ENCODE data around the gene MALL.
"Not testable (repeated sequence)": the region's sequence is repeated elsewhere in the genome, so short reads cannot be mapped to it uniquely, and the experiment has no call there.

DNA sequence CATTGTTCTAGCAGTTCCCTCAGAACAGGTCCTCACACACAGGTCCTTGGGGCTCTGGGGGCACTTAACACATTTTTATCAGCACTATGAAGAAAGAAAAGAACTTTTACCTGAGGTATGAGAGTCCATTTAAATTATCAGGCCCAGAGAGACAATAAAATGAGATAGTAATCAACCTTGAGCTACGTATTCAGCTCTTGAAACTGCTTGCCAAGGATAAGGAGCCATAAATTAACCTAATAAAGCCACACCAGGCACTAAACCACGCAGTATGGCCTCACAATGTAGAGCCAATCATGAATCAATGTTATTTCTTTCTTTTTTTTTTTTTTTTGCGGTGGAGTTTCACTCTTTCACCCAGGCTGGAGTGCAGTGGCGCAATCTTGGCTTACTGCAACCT, 37.5 kb downstream of the MALL start:
- TF ChIP-seq POLR2AphosphoS5, POLR2A (IDR thresholded peaks at IDR 0.05): not testable (repeated sequence)
- TF ChIP-seq, protein P1, sequence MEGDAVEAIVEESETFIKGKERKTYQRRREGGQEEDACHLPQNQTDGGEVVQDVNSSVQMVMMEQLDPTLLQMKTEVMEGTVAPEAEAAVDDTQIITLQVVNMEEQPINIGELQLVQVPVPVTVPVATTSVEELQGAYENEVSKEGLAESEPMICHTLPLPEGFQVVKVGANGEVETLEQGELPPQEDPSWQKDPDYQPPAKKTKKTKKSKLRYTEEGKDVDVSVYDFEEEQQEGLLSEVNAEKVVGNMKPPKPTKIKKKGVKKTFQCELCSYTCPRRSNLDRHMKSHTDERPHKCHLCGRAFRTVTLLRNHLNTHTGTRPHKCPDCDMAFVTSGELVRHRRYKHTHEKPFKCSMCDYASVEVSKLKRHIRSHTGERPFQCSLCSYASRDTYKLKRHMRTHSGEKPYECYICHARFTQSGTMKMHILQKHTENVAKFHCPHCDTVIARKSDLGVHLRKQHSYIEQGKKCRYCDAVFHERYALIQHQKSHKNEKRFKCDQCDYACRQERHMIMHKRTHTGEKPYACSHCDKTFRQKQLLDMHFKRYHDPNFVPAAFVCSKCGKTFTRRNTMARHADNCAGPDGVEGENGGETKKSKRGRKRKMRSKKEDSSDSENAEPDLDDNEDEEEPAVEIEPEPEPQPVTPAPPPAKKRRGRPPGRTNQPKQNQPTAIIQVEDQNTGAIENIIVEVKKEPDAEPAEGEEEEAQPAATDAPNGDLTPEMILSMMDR (IDR thresholded peaks at IDR 0.05) = not testable (repeated sequence)

All from prostate gland (tissue), 2 donors.